ENCODE measurements around the gene RPUSD3. TPM values are rescaled to one million over a fixed set of nuclear protein-coding genes. Genes with fewer than 3 reads are reported as not detected.

Gene RPUSD3
- total RNA-seq, 1 donor: 25.8 TPM

- TF ChIP-seq CTCF (IDR thresholded peaks at IDR 0.05; ENCODE audit: insufficient read depth, low read length): no peak
- no peak for DNase-seq (ENCODE audit: low read depth)
- H3K4me3 ChIP-seq (ENCODE audit: low read depth, low read length): no peak overlapping the region
Observed at GRCh38 chr3:9841015-9841414, 2.8 kb downstream of the RPUSD3 start.

- TF ChIP-seq CTCF (IDR thresholded peaks at IDR 0.05; ENCODE audit: insufficient read depth, low read length): no peak
- no peak overlapping the region for H3K4me3 ChIP-seq (ENCODE audit: low read depth, low read length)
- DNase-seq (ENCODE audit: low read depth): no peak
Observed at GRCh38 chr3:9838856-9839255, 5.0 kb downstream of the RPUSD3 start.

GRCh38 chr3:9837701-9838582 is 5.9 kb downstream of the RPUSD3 start:
- no peak for TF ChIP-seq CTCF (IDR thresholded peaks at IDR 0.05; ENCODE audit: insufficient read depth, low read length)
- H3K4me3 ChIP-seq (ENCODE audit: low read depth, low read length): no peak overlapping the region
- no peak for DNase-seq (ENCODE audit: low read depth)

GRCh38 chr3:9834520-9835380 is 9.1 kb downstream of the RPUSD3 start:
- TF ChIP-seq CTCF (IDR thresholded peaks at IDR 0.05; ENCODE audit: insufficient read depth, low read length): no peak
- DNase-seq (ENCODE audit: low read depth): no peak

GRCh38 chr3:9833078-9833477 is 10.7 kb downstream of the RPUSD3 start:
- no peak overlapping the region for H3K4me3 ChIP-seq (ENCODE audit: low read depth, low read length)
- no peak for TF ChIP-seq CTCF (IDR thresholded peaks at IDR 0.05; ENCODE audit: insufficient read depth, low read length)
- no peak for DNase-seq (ENCODE audit: low read depth)

More at GRCh38 chr3:9834520-9835380, 9.1 kb downstream of the RPUSD3 start:
- H3K4me3 ChIP-seq (ENCODE audit: low read depth, low read length): no peak overlapping the region

GRCh38 chr3:9831253-9831652 is 12.6 kb downstream of the RPUSD3 start:
- no peak overlapping the region for H3K4me3 ChIP-seq (ENCODE audit: low read depth, low read length)
- DNase-seq (ENCODE audit: low read depth): no peak
- TF ChIP-seq CTCF (IDR thresholded peaks at IDR 0.05; ENCODE audit: insufficient read depth, low read length): no peak

Measured in fibroblast of the aortic adventitia (primary cell).